Ovary (tissue), 9 donors: Measurements from ENCODE around the gene GRIK3. TPM values are rescaled to one million over a fixed set of nuclear protein-coding genes. Genes with fewer than 3 reads are reported as not detected.

Source experiments
- DNase-seq, 5 donors: peaks; one replicate each; pipeline ENCODE4 v3.0.0-alpha.2; 2019 to 2020
- H3K27ac ChIP-seq, 2 donors: fragments of 200-600 bp; one replicate each; pipeline versions ENCODE4 v1.5.1 to v1.8.0; 2019 to 2022
- H3K27me3 ChIP-seq: fragments of 200-600 bp; one replicate; pipeline ENCODE4 v1.8.0; 2022
- H3K36me3 ChIP-seq: fragments of 200-600 bp; sonication (generic); one replicate; pipeline ENCODE4 v1.5.1; 2019
- H3K4me1 ChIP-seq: one replicate; pipeline ENCODE4 v1.8.1; 2013; ENCODE audit warnings: mild to moderate bottlenecking, moderate library complexity; ENCODE audit not compliant: insufficient read depth
- H3K4me3 ChIP-seq: fragments of 200-600 bp; sonication (generic); one replicate; pipeline ENCODE4 v1.5.1; 2017
- H3K9me3 ChIP-seq, 2 donors: fragments of 200-600 bp in 1 of 2; sonication (generic) in 1 of 2; one replicate each; pipeline versions ENCODE4 v1.5.1 to v1.8.1; 2013 to 2019; ENCODE audit warnings: mild to moderate bottlenecking in 1 of 2, moderate library complexity in 1 of 2
- CTCF ChIP-seq, 3 donors: fragments of 450-650 bp in 2 of 3; fragments of 200-600 bp in 1 of 3; IDR thresholded peaks; one replicate each; pipeline versions ENCODE4 v1.5.1 to v1.8.0; 2016 to 2022; ENCODE audit warnings: antibody characterized with exemption in 3 of 3, mild to moderate bottlenecking in 1 of 3
- EP300 ChIP-seq: sonication (generic); formaldehyde crosslinking; IDR thresholded peaks from one replicate; pipeline ENCODE4 v1.6.1; 2017; ENCODE audit warnings: antibody characterized with exemption
- POLR2A ChIP-seq: fragments of 450-650 bp; IDR thresholded peaks from one replicate; pipeline ENCODE4 v1.6.1; 2017; ENCODE audit warnings: antibody characterized with exemption, mild to moderate bottlenecking, moderate library complexity
- WGBS, 3 donors: extraction: QIAGEN DNeasy Blood & Tissue Kit in 1 of 3; methylation state at CpG; one replicate each; pipeline versions ENCODE4 v1.1.5 to v1.1.7; 2013 to 2017; 5-methylcytosine and 5-hydroxymethylcytosine counted together
- intact Hi-C, 4 donors: fragments of 100-400 bp; cut with DNase I; formaldehyde crosslinking; loops; one replicate each; pipeline versions ENCODE4 v1.11.0 to v1.15.1; 2022 to 2023
- polyA plus RNA-seq, 2 donors: library from polyadenylated mRNA; stranded (reverse); fragments of 200-250 nt in 1 of 2; fragments of 350-450 nt in 1 of 2; fragmentation: Illumina TruSeq in 1 of 2; extraction: RNeasy Lipid Tissue Mini Kit (QIAGEN cat#74804) in 1 of 2; gene quantifications; one replicate each; pipeline ENCODE4 v1.2.3, GENCODE V29; 2013 to 2014
- total RNA-seq, 7 donors: library from RNA; depleted of rRNA in 2 of 7; stranded (reverse); fragments of >200 nt in 2 of 7; fragmentation: NEBNext Ultra II Directional in 3 of 7; extraction: Animal tissue kit (Norgen Biotek cat#: 25700) in 3 of 7; gene quantifications; one replicate each; pipeline versions ENCODE4 v1.1.0 to v1.2.4, GENCODE V29; 2016 to 2023
- donor health status: DM: no; HTN: no; CAD: no; lungs with moderate emphysema.
- donor health status: DM: no; HTN: no; CAD: no.
- donor health status: Bipolar disorder and iron deficiency.
- donor health status: DM: yes; HTN: yes; CAD: no.
- donor health status: DM: no; HTN: no; CAD: no.
- donor health status: DM: yes; HTN: yes; CAD: no.

The GRIK3 gene
- total and polyA plus RNA-seq, 9 donors, result 0.11 to 0.97 (median 0.32) TPM; not detected in 2

- intact Hi-C loops, result no loop called here
- 84 to 88% (median 86%) methylated on average over 22 of the region's 22 CpGs for WGBS, 3 donors
- H3K9me3 ChIP-seq, result no peaks in the 10 kb centered on the region
- DNase-seq, result no peak
- no peaks in the 10 kb centered on the region for H3K4me1 ChIP-seq
- no peak overlapping the region for H3K27ac ChIP-seq
- no peaks in the 10 kb centered on the region for H3K27me3 ChIP-seq
- no peak overlapping the region for H3K4me3 ChIP-seq
- no peak for TF ChIP-seq EP300
- TF ChIP-seq CTCF (IDR thresholded peaks at IDR 0.05), result no peak
- no peak for TF ChIP-seq POLR2A
- H3K36me3 ChIP-seq, result no peaks in the 10 kb centered on the region
These were observed 153.9 kb downstream of the GRIK3 start for GRCh38 chr1:36880155-36881067.

GRCh38 chr1:36879613-36880012 is 154.7 kb downstream of the GRIK3 start:
- no peak for DNase-seq

GRCh38 chr1:36876990-36877389 is 157.3 kb downstream of the GRIK3 start:
- DNase-seq, result no peak
- no peaks in the 10 kb centered on the region for H3K4me1 ChIP-seq
- H3K9me3 ChIP-seq, result no peaks in the 10 kb centered on the region
- H3K27ac ChIP-seq, result no peak overlapping the region
- intact Hi-C loops, result no loop called here
- H3K36me3 ChIP-seq, result no peaks in the 10 kb centered on the region
- H3K27me3 ChIP-seq, result no peaks in the 10 kb centered on the region
- no peak for TF ChIP-seq POLR2A
- TF ChIP-seq CTCF (IDR thresholded peaks at IDR 0.05), result no peak
- no peak for TF ChIP-seq EP300
- WGBS, 3 donors, result 53 to 59% (median 55%) methylated on average over 1 of the region's 1 CpG
- no peak overlapping the region for H3K4me3 ChIP-seq

More at GRCh38 chr1:36879613-36880012, 154.7 kb downstream of the GRIK3 start:
- intact Hi-C loops, result no loop called here
- H3K9me3 ChIP-seq, result no peaks in the 10 kb centered on the region
- no peaks in the 10 kb centered on the region for H3K4me1 ChIP-seq
- no peaks in the 10 kb centered on the region for H3K36me3 ChIP-seq
- TF ChIP-seq CTCF (IDR thresholded peaks at IDR 0.05) (no peak), POLR2A (no peak)
- H3K4me3 ChIP-seq, result no peak overlapping the region
- H3K27ac ChIP-seq, result no peak overlapping the region
- H3K27me3 ChIP-seq, result no peaks in the 10 kb centered on the region
- WGBS, 3 donors, result 75 to 79% (median 79%) methylated on average over 6 of the region's 6 CpGs

GRCh38 chr1:36874271-36875060 is 159.8 kb downstream of the GRIK3 start:
- Histone ChIP-seq H3K27me3 (no peaks in the 10 kb centered on the region), H3K4me3 (no peak overlapping the region), H3K27ac (no peak overlapping the region), H3K9me3 (no peaks in the 10 kb centered on the region), H3K4me1 (no peaks in the 10 kb centered on the region), H3K36me3 (no peaks in the 10 kb centered on the region)
- TF ChIP-seq CTCF (IDR thresholded peaks at IDR 0.05) (no peak), EP300 (no peak), POLR2A (no peak)
- no peak for DNase-seq
- intact Hi-C loops, result no loop called here
- WGBS, 3 donors, result 53 to 74% (median 58%) methylated on average over 6 of the region's 6 CpGs
